Colonic mucosa (tissue), 4 donors: ENCODE results near the gene PRTN3. TPM values are rescaled to one million over a fixed set of nuclear protein-coding genes. Genes with fewer than 3 reads are reported as not detected.
"Not testable (repeated sequence)": the region's sequence is repeated elsewhere in the genome, so short reads cannot be mapped to it uniquely, and the experiment has no call there.

Source experiments
- DNase-seq: peaks from one replicate; pipeline ENCODE4 v3.0.0-alpha.2; 2020
- H3K27ac ChIP-seq: fragments of 200-600 bp; one replicate; pipeline ENCODE4 v1.8.0; 2021
- H3K27me3 ChIP-seq: fragments of 200-600 bp; one replicate; pipeline ENCODE4 v1.8.0; 2021
- H3K36me3 ChIP-seq: fragments of 200-600 bp; one replicate; pipeline ENCODE4 v1.8.0; 2021
- H3K4me1 ChIP-seq: fragments of 200-600 bp; one replicate; pipeline ENCODE4 v1.8.0; 2021; ENCODE audit warnings: mild to moderate bottlenecking
- H3K4me3 ChIP-seq: fragments of 200-600 bp; one replicate; pipeline ENCODE4 v1.8.0; 2021
- H3K9ac ChIP-seq, 2 donors: one replicate each; pipeline ENCODE4 v1.7.0; 2013; ENCODE audit warnings: control low read depth in 2 of 2, low read depth in 2 of 2, low read length in 2 of 2
- H3K9me3 ChIP-seq: fragments of 200-600 bp; one replicate; pipeline ENCODE4 v1.8.0; 2021
- CTCF ChIP-seq: fragments of 200-600 bp; IDR thresholded peaks from one replicate; pipeline ENCODE4 v1.8.0; 2022; ENCODE audit warnings: antibody characterized with exemption, mild to moderate bottlenecking
- intact Hi-C: fragments of 100-400 bp; cut with DNase I; formaldehyde crosslinking; loops from one replicate; pipeline ENCODE4 v1.14.1; 2022
- total RNA-seq, 2 donors: library from RNA; stranded (reverse); fragmentation: NEBNext Ultra II Directional in 1 of 2; extraction: Animal tissue kit (Norgen Biotek cat#: 25700) in 1 of 2; gene quantifications; one replicate each; pipeline ENCODE4 v1.2.1, GENCODE V29; 2021
- donor health status: healthy.
- donor health status: DM: no; HTN: no; CAD: no.
- donor health status: DM: no; HTN: no; CAD: no.

PRTN3 gene
- total RNA-seq, 2 donors from 2014 or later = not detected

DNA sequence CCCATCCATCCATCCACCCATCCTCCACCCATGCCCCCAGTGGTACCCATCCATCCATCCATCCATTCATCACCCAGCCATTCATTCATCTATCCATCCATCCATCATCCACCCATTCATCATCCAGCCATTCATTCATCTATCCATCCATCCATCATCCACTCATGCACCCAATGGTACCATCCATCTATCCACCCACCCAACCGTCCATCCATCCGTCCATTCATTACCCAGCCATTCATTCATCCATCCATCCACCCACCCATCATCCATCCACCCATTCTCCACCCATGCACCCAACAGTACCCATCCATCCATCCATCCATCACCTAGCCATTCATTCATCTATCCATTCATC, 24.3 kb upstream of the PRTN3 start:
- no peak overlapping the region for H3K9ac ChIP-seq
- peaks cover 4% of the 10 kb centered on the region for H3K27me3 ChIP-seq
- no peak overlapping the region for H3K4me3 ChIP-seq
- H3K36me3 ChIP-seq = no peaks in the 10 kb centered on the region
- H3K9me3 ChIP-seq = no peaks in the 10 kb centered on the region
- DNase-seq = no peak
- H3K27ac ChIP-seq = no peak overlapping the region
- no peak for TF ChIP-seq CTCF
- intact Hi-C loops = no loop called here
- H3K4me1 ChIP-seq = no peaks in the 10 kb centered on the region

- H3K9ac ChIP-seq, H3K4me1 ChIP-seq, H3K4me3 ChIP-seq, H3K36me3 ChIP-seq, H3K9me3 ChIP-seq, H3K27ac ChIP-seq, DNase-seq, intact Hi-C loops: not testable (repeated sequence)
- H3K27me3 ChIP-seq = peaks cover 24% of the 10 kb centered on the region
Measured at GRCh38 chr19:820212-820611, 20.6 kb upstream of the PRTN3 start.

DNA sequence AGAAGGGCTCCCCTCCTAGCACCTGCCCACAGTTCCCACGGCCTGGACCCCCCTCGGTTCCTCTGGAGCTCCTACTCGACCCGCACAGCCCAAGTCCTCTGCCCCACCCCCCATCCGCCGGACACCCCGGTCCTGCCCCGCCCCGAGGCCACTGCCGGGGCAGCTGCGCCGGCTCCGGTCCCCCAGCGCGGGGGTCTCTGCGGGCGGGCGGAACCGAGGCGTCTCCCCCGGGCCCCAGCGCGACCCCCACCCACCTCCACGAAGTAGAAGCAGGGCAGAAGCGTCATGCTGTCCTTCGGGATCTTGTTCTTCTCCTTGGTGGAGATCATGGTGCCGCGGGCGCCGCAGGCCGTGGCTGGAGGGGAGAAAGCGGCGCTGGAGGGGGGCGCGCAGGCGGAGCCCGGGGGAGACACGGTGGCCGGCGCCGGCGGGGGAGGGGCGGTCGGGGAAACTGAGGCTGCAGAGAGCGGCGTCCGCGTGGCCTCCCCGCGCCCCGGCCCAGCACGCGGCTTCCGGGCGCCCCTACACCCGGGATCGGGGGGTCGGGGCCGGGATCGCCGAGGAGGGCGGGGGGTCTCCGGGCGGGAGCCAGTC, 19.5 kb upstream of the PRTN3 start:
- no peak for TF ChIP-seq CTCF
- Histone ChIP-seq H3K27me3 (peaks cover 24% of the 10 kb centered on the region), H3K36me3 (no peaks in the 10 kb centered on the region), H3K4me1 (no peaks in the 10 kb centered on the region), H3K9ac (no peak overlapping the region), H3K4me3 (peak overlapping the region; percentile 7), H3K27ac (no peak overlapping the region), H3K9me3 (no peaks in the 10 kb centered on the region)
- intact Hi-C loops = no loop called here
- no peak for DNase-seq

GRCh38 chr19:821825-822503, 18.8 kb upstream of the PRTN3 start, which contains the start of gene PLPPR3:
Gene PLPPR3, minus strand, starts transcription at chr19:821955. Its CDS starts 396 bp downstream, at chr19:821559.
- no peak for DNase-seq
- Histone ChIP-seq H3K9me3 (no peaks in the 10 kb centered on the region), H3K9ac (no peak within 1 kb of the TSS), H3K27me3 (peaks cover 24% of the 10 kb centered on the region), H3K27ac (no peak within 1 kb of the TSS), H3K4me1 (no peaks in the 10 kb centered on the region), H3K36me3 (no peaks in the 10 kb centered on the region), H3K4me3 (peak within 1 kb of the TSS; percentile 7)
- no peak for TF ChIP-seq CTCF
- intact Hi-C loops = no loop called here

GRCh38 chr19:823565-824121, 17.2 kb upstream of the PRTN3 start:
- no peak overlapping the region for H3K27ac ChIP-seq
- H3K9ac ChIP-seq = no peak overlapping the region
- H3K27me3 ChIP-seq = peaks cover 24% of the 10 kb centered on the region
- H3K9me3 ChIP-seq = no peaks in the 10 kb centered on the region
- no peaks in the 10 kb centered on the region for H3K4me1 ChIP-seq
- H3K4me3 ChIP-seq = no peak overlapping the region
- DNase-seq = no peak
- TF ChIP-seq CTCF = no peak
- no peaks in the 10 kb centered on the region for H3K36me3 ChIP-seq
- intact Hi-C loops = no loop called here

DNA sequence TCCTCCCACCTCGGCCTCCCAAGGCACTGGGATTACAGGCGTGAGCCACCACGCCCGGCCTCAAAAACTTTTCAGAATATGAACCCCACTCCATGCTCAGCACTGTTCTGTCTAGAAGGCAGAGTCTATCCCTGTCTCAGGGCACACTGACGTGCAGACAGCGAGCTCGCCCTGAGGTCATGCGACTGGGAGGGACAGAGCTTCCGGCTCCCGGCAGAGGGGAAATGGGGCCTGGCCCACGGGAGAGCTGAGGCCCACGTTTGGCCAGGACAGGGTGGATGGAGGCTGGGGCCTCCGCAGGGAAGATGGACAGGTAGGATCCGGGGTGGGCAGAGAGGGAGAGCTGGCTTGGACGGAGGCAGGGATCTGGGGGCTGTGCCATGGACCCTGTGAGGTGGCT, 15.9 kb upstream of the PRTN3 start:
- no peak for DNase-seq
- Histone ChIP-seq H3K36me3 (no peaks in the 10 kb centered on the region), H3K4me1 (no peaks in the 10 kb centered on the region), H3K27ac (no peak overlapping the region), H3K9me3 (no peaks in the 10 kb centered on the region), H3K4me3 (no peak overlapping the region), H3K27me3 (peaks cover 24% of the 10 kb centered on the region), H3K9ac (no peak overlapping the region)
- TF ChIP-seq CTCF = no peak
- intact Hi-C loops = no loop called here
